HepG2 (cell line): Measurements from ENCODE around the gene OTOL1. TPM values are rescaled to one million over a fixed set of nuclear protein-coding genes. Genes with fewer than 3 reads are reported as not detected.

Experiments used
- ATAC-seq: fragments of 200-7000 bp; cut with Tn5 transposase; 3 replicates; pipeline ENCODE4 v1.9.1; 2020; ENCODE audit warnings: mild to moderate bottlenecking, moderate library complexity
- BruUV-seq: library from RNA; stranded (reverse); fragments of 400-500 nt; replicated peaks from 2 replicates; lab custom pipeline; 2021; lab: Mats Ljungman, UMichigan
- CTCF ChIA-PET: fragments of 300-600 bp; formaldehyde crosslinking; extraction: SDS; loops from one replicate; lab custom pipeline; 2021; ENCODE audit warnings: low total read pairs, inconsistent platforms, low intra/inter-chr PET ratio; lab: Yijun Ruan, JAX
- POLR2A ChIA-PET: fragments of 350-600 bp; sonication (Branson Sonifier 250); formaldehyde crosslinking; loops from one replicate; lab custom pipeline; 2020; ENCODE audit warnings: antibody characterized with exemption, inconsistent platforms; lab: Yijun Ruan, JAX
- DNase-seq: peaks from one replicate; pipeline ENCODE4 v3.0.0-alpha.2; 2015; ENCODE audit warnings: low spot score
- FAIRE-seq: peaks from 3 replicates; lab custom pipeline; 2011; peaks lifted over from hg19 to GRCh38; lab: Jason Lieb, UNC
- H2AFZ ChIP-seq: one replicate; pipeline ENCODE4 v1.6.1; 2011; ENCODE audit warnings: low read length, inconsistent platforms
- H3K27ac ChIP-seq: fragments of 300-600 bp; 3 replicates; pipeline ENCODE4 v1.8.0; 2011; ENCODE audit warnings: mixed run types, mild to moderate bottlenecking, mixed read lengths, low read length, inconsistent platforms; ENCODE audit not compliant: insufficient read depth; ENCODE audit errors: extremely low read length
- H3K27me3 ChIP-seq, 2 experiments: fragments of 200-600 bp in 1 of 2; 2 replicates in 1 of 2; 3 replicates in 1 of 2; pipeline versions ENCODE4 v1.6.0 to v1.8.0; 2011; ENCODE audit warnings: low read length in 2 of 2, mild to moderate bottlenecking in 2 of 2, moderate library complexity in 2 of 2, inconsistent platforms in 1 of 2; ENCODE audit not compliant: insufficient read depth in 2 of 2, control insufficient read depth in 1 of 2
- H3K36me3 ChIP-seq, 2 experiments: fragments of 200-600 bp in 1 of 2; replicated peaks in 1 of 2; 2 replicates in 1 of 2; 3 replicates in 1 of 2; pipeline versions ENCODE4 v1.5.1 to v1.8.0; 2011; ENCODE audit warnings: low read length in 2 of 2, inconsistent platforms in 1 of 2; ENCODE audit not compliant: insufficient read depth in 2 of 2, control insufficient read depth in 1 of 2
- H3K4me1 ChIP-seq: 2 replicates; pipeline ENCODE4 v1.5.1; 2012; ENCODE audit warnings: low read length, inconsistent platforms; ENCODE audit not compliant: insufficient read depth
- H3K4me2 ChIP-seq: 2 replicates; pipeline ENCODE4 v1.6.0; 2011; ENCODE audit warnings: low read depth, low read length, inconsistent platforms
- H3K4me3 ChIP-seq, 3 experiments: fragments of 200-600 bp in 1 of 3; sonication (generic), shearing (Covaris generic) in 1 of 3; replicated peaks in 1 of 3; 2 replicates each; pipeline ENCODE4 v1.5.1; 2011 to 2016; ENCODE audit warnings: low read length in 3 of 3, inconsistent platforms in 2 of 3, low read depth in 2 of 3, mild to moderate bottlenecking in 2 of 3, control low read depth in 1 of 3, mixed read lengths in 1 of 3; ENCODE audit not compliant: insufficient read depth in 1 of 3
- H3K79me2 ChIP-seq: one replicate; pipeline ENCODE4 v1.6.1; 2011; ENCODE audit warnings: low read length, inconsistent platforms; ENCODE audit not compliant: insufficient read depth
- H3K9ac ChIP-seq: 2 replicates; pipeline ENCODE4 v1.6.0; 2011; ENCODE audit warnings: mild to moderate bottlenecking, low read depth, low read length, inconsistent platforms; ENCODE audit not compliant: insufficient read depth
- H3K9me3 ChIP-seq: 2 replicates; pipeline ENCODE4 v1.5.1; 2012; ENCODE audit warnings: mild to moderate bottlenecking, low read length
- H4K20me1 ChIP-seq: 2 replicates; pipeline ENCODE4 v1.6.0; 2011; ENCODE audit warnings: inconsistent platforms, mild to moderate bottlenecking, low read length, moderate library complexity; ENCODE audit not compliant: insufficient read depth
- BRCA1 ChIP-seq: sonication (generic); formaldehyde crosslinking; IDR thresholded peaks from 2 replicates; pipeline ENCODE4 v1.4.0; 2020; ENCODE audit warnings: missing genetic modification reagents
- KAT8 ChIP-seq: IDR thresholded peaks from 2 replicates; pipeline ENCODE4 v1.6.1; 2016; ENCODE audit warnings: missing genetic modification reagents, missing compliant biosample characterization
- MAFK ChIP-seq, 2 experiments: IDR thresholded peaks in 1 of 2; conservative IDR thresholded peaks in 1 of 2; 2 replicates each; pipeline ENCODE4 v1.6.1; 2011; ENCODE audit warnings: improper control_type of control experiment in 2 of 2, low read length in 2 of 2
- NCOA5 ChIP-seq: sonication (generic); formaldehyde crosslinking; IDR thresholded peaks from 2 replicates; pipeline ENCODE4 v1.4.0; 2020; ENCODE audit warnings: missing genetic modification reagents
- ONECUT2 ChIP-seq: sonication (generic); formaldehyde crosslinking; IDR thresholded peaks from 2 replicates; pipeline ENCODE4 v1.4.0; 2020; ENCODE audit warnings: missing genetic modification reagents
- SP1 ChIP-seq, 2 experiments: fragments of 450-650 bp in 1 of 2; sonication (generic) in 1 of 2; formaldehyde crosslinking in 1 of 2; IDR thresholded peaks; 2 replicates each; pipeline versions ENCODE4 v1.4.0 to v1.6.1; 2016 to 2020; ENCODE audit warnings: missing genetic modification reagents in 1 of 2
- TBX2 ChIP-seq: sonication (generic); formaldehyde crosslinking; IDR thresholded peaks from 2 replicates; pipeline ENCODE4 v1.5.0; 2020; ENCODE audit warnings: missing genetic modification reagents, mild to moderate bottlenecking, borderline replicate concordance
- ZNF274 ChIP-seq: sonication (generic); formaldehyde crosslinking; IDR thresholded peaks from 2 replicates; pipeline ENCODE4 v1.5.1; 2020; ENCODE audit warnings: mild to moderate bottlenecking, missing genetic modification reagents
- ZNF382 ChIP-seq: sonication (generic); formaldehyde crosslinking; IDR thresholded peaks from 2 replicates; pipeline ENCODE4 v1.5.0; 2020; ENCODE audit warnings: missing genetic modification reagents, mild to moderate bottlenecking, borderline replicate concordance
- ZNF572 ChIP-seq: sonication (generic); formaldehyde crosslinking; IDR thresholded peaks from 2 replicates; pipeline ENCODE4 v1.5.1; 2020; ENCODE audit warnings: mild to moderate bottlenecking, missing genetic modification reagents
- ZNF776 ChIP-seq: sonication (generic); formaldehyde crosslinking; IDR thresholded peaks from 2 replicates; pipeline ENCODE4 v1.4.0; 2020; ENCODE audit warnings: mild to moderate bottlenecking, missing genetic modification reagents
- WGBS: methylation state at CpG from one replicate; pipeline ENCODE4 v1.1.6; 2017; ENCODE audit warnings: low lambda C conversion rate; 5-methylcytosine and 5-hydroxymethylcytosine counted together
- in situ Hi-C: cut with HindIII; loops from 2 replicates; pipeline ENCODE4 v1.10.0; 2017; ENCODE audit warnings: low pct_unique_long_range_greater_than_20kb; ENCODE audit not compliant: extremely low pct_ligation_motif_present
- intact Hi-C: fragments of 100-400 bp; cut with micrococcal nuclease; formaldehyde crosslinking; loops from one replicate; pipeline ENCODE4 v1.10.0; 2022; ENCODE audit not compliant: unreplicated experiment
- polyA plus RNA-seq, 8 experiments: library from polyadenylated mRNA; depleted of rRNA in 3 of 8; stranded (reverse) in 7 of 8; unstranded in 1 of 8; fragments of >200 nt; fragmentation: Illumina TruSeq in 4 of 8; extraction: Trizol in 4 of 8; gene quantifications; 2 replicates each; pipeline versions ENCODE4 v1.2.1 to v1.2.3, GENCODE V29; 2011 to 2016; ENCODE audit warnings: low read depth in 4 of 8, missing spikeins in 1 of 8, mixed read lengths in 1 of 8; ENCODE audit not compliant: insufficient read depth in 1 of 8
- total RNA-seq, 5 experiments: library from RNA; depleted of rRNA; stranded (reverse); fragments of >200 nt; fragmentation: Illumina TruSeq; extraction: Trizol; gene quantifications; 2 replicates each; pipeline ENCODE4 v1.2.3, GENCODE V29; 2016; ENCODE audit warnings: low read depth in 1 of 5
- TF ChIP-seq, protein P1 (sequence below): IDR thresholded peaks from 2 replicates; pipeline ENCODE4 v1.4.0; 2020; ENCODE audit warnings: mild to moderate bottlenecking, missing genetic modification reagents
- TF ChIP-seq, protein P2 (sequence below): sonication (generic); formaldehyde crosslinking; IDR thresholded peaks from 2 replicates; pipeline ENCODE4 v1.9.0; 2022; ENCODE audit warnings: missing genetic modification reagents, mild to moderate bottlenecking, borderline replicate concordance
- TF ChIP-seq, protein P3 (sequence below): sonication (generic); formaldehyde crosslinking; IDR thresholded peaks from 2 replicates; pipeline ENCODE4 v1.9.0; 2021; ENCODE audit warnings: mild to moderate bottlenecking, missing genetic modification reagents

The OTOL1 gene
- total and polyA plus RNA-seq, 2 of the 13 experiments (the other 11 are each of a cell fraction or from before 2014, with no cell fraction given): not detected

DNA sequence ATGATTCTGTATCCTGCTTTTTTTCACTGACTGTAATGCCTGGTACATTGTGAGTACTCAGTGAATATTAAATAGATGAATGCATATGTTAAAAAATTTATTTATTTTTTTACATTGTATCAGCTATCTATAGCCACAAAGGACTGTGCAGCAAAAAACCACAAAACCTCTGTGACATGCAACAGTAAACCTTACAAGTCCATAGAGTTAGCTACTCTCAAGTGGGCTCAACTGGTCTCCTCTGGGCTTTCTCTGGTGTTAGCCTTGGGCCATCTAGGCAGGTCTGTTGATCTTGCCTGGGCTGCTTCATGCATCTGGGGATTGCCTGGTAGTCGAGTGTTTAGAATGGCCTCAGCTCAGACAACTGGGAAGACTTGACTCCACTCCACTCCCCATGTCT is 35.3 kb downstream of the OTOL1 start:
- WGBS: 0% methylated on average over 1 of the region's 1 CpG
- Histone ChIP-seq H3K9me3 (no peaks in the 10 kb centered on the region), H3K4me3 (no peak overlapping the region), H3K4me1 (no peaks in the 10 kb centered on the region), H3K4me2 (no peak overlapping the region), H2AFZ (no peak overlapping the region), H3K36me3 (no peaks in the 10 kb centered on the region), H3K9ac (no peak overlapping the region), H3K27ac (no peak overlapping the region), H3K27me3 (no peaks in the 10 kb centered on the region), H3K79me2 (no peaks in the 10 kb centered on the region), H4K20me1 (no peaks in the 10 kb centered on the region)
- ATAC-seq: no peak
- no TSS peak for BruUV-seq
- no peak for DNase-seq
- in situ Hi-C loops: no loop called here
- intact Hi-C loops: no loop called here
- POLR2A ChIA-PET: no interaction called here
- CTCF ChIA-PET: no interaction called here
- no peak for FAIRE-seq
- TF ChIP-seq, protein P1, sequence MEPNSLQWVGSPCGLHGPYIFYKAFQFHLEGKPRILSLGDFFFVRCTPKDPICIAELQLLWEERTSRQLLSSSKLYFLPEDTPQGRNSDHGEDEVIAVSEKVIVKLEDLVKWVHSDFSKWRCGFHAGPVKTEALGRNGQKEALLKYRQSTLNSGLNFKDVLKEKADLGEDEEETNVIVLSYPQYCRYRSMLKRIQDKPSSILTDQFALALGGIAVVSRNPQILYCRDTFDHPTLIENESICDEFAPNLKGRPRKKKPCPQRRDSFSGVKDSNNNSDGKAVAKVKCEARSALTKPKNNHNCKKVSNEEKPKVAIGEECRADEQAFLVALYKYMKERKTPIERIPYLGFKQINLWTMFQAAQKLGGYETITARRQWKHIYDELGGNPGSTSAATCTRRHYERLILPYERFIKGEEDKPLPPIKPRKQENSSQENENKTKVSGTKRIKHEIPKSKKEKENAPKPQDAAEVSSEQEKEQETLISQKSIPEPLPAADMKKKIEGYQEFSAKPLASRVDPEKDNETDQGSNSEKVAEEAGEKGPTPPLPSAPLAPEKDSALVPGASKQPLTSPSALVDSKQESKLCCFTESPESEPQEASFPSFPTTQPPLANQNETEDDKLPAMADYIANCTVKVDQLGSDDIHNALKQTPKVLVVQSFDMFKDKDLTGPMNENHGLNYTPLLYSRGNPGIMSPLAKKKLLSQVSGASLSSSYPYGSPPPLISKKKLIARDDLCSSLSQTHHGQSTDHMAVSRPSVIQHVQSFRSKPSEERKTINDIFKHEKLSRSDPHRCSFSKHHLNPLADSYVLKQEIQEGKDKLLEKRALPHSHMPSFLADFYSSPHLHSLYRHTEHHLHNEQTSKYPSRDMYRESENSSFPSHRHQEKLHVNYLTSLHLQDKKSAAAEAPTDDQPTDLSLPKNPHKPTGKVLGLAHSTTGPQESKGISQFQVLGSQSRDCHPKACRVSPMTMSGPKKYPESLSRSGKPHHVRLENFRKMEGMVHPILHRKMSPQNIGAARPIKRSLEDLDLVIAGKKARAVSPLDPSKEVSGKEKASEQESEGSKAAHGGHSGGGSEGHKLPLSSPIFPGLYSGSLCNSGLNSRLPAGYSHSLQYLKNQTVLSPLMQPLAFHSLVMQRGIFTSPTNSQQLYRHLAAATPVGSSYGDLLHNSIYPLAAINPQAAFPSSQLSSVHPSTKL (CRISPR knock-in tag): no peak
- no peak for TF ChIP-seq BRCA1 (CRISPR knock-in tag)
- TF ChIP-seq MAFK (conservative IDR thresholded peaks at IDR 0.05 in 1 of 2, IDR thresholded peaks at IDR 0.05 in 1 of 2; ENCODE audit: low read length in 2 of 2): no peak
- TF ChIP-seq, protein P2, sequence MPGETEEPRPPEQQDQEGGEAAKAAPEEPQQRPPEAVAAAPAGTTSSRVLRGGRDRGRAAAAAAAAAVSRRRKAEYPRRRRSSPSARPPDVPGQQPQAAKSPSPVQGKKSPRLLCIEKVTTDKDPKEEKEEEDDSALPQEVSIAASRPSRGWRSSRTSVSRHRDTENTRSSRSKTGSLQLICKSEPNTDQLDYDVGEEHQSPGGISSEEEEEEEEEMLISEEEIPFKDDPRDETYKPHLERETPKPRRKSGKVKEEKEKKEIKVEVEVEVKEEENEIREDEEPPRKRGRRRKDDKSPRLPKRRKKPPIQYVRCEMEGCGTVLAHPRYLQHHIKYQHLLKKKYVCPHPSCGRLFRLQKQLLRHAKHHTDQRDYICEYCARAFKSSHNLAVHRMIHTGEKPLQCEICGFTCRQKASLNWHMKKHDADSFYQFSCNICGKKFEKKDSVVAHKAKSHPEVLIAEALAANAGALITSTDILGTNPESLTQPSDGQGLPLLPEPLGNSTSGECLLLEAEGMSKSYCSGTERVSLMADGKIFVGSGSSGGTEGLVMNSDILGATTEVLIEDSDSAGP: no peak
- no peak for TF ChIP-seq TBX2 (CRISPR knock-in tag)
- TF ChIP-seq ZNF274: no peak
- TF ChIP-seq ONECUT2 (CRISPR knock-in tag): no peak
- TF ChIP-seq SP1 (IDR thresholded peaks at IDR 0.05): no peak
- no peak for TF ChIP-seq SP1 (CRISPR knock-in tag; IDR thresholded peaks at IDR 0.05)
- TF ChIP-seq, protein P3, sequence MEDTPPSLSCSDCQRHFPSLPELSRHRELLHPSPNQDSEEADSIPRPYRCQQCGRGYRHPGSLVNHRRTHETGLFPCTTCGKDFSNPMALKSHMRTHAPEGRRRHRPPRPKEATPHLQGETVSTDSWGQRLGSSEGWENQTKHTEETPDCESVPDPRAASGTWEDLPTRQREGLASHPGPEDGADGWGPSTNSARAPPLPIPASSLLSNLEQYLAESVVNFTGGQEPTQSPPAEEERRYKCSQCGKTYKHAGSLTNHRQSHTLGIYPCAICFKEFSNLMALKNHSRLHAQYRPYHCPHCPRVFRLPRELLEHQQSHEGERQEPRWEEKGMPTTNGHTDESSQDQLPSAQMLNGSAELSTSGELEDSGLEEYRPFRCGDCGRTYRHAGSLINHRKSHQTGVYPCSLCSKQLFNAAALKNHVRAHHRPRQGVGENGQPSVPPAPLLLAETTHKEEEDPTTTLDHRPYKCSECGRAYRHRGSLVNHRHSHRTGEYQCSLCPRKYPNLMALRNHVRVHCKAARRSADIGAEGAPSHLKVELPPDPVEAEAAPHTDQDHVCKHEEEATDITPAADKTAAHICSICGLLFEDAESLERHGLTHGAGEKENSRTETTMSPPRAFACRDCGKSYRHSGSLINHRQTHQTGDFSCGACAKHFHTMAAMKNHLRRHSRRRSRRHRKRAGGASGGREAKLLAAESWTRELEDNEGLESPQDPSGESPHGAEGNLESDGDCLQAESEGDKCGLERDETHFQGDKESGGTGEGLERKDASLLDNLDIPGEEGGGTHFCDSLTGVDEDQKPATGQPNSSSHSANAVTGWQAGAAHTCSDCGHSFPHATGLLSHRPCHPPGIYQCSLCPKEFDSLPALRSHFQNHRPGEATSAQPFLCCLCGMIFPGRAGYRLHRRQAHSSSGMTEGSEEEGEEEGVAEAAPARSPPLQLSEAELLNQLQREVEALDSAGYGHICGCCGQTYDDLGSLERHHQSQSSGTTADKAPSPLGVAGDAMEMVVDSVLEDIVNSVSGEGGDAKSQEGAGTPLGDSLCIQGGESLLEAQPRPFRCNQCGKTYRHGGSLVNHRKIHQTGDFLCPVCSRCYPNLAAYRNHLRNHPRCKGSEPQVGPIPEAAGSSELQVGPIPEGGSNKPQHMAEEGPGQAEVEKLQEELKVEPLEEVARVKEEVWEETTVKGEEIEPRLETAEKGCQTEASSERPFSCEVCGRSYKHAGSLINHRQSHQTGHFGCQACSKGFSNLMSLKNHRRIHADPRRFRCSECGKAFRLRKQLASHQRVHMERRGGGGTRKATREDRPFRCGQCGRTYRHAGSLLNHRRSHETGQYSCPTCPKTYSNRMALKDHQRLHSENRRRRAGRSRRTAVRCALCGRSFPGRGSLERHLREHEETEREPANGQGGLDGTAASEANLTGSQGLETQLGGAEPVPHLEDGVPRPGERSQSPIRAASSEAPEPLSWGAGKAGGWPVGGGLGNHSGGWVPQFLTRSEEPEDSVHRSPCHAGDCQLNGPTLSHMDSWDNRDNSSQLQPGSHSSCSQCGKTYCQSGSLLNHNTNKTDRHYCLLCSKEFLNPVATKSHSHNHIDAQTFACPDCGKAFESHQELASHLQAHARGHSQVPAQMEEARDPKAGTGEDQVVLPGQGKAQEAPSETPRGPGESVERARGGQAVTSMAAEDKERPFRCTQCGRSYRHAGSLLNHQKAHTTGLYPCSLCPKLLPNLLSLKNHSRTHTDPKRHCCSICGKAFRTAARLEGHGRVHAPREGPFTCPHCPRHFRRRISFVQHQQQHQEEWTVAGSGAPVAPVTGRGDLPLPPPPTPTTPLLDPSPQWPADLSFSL: no peak
- TF ChIP-seq ZNF776 (CRISPR knock-in tag): no peak
- no peak for TF ChIP-seq NCOA5
- TF ChIP-seq ZNF572 (CRISPR knock-in tag): no peak
- TF ChIP-seq ZNF382 (CRISPR knock-in tag): no peak
- TF ChIP-seq KAT8 (CRISPR knock-in tag): no peak
